Spleen (tissue), 7 donors: ENCODE data around the gene PMM2.
A peak's percentile ranks its signal among the peaks of the same experiment; 100 is the strongest.

Source experiments
- CTCF ChIP-seq, 11 experiments: fragments of 200-600 bp in 7 of 11; fragments of 450-650 bp in 4 of 11; sonication (generic) in 4 of 11; IDR thresholded peaks in 8 of 11; conservative IDR thresholded peaks in 3 of 11; 1 replicate in 7 of 11; 2 replicates in 4 of 11; pipeline versions ENCODE4 v1.4.0 to v1.8.0; 2016 to 2021; ENCODE audit warnings: antibody characterized with exemption in 11 of 11, inconsistent platforms in 4 of 11, mild to moderate bottlenecking in 1 of 11
- POLR2A ChIP-seq, 3 donors: fragments of 450-650 bp; IDR thresholded peaks; one replicate each; pipeline ENCODE4 v1.5.1; 2017; ENCODE audit warnings: antibody characterized with exemption in 3 of 3, mild to moderate bottlenecking in 1 of 3
- POLR2AphosphoS5 ChIP-seq, 3 donors: sonication (generic); formaldehyde crosslinking; IDR thresholded peaks; one replicate each; pipeline ENCODE4 v1.5.1; 2017; ENCODE audit warnings: antibody characterized with exemption in 3 of 3
- donor health status: DM: no; HTN: no; CAD: no; lungs with moderate emphysema.
- donor health status: DM: no; HTN: no; CAD: no.
- donor health status: DM: no; HTN: no; CAD: no.

GRCh38 chr16:8848231-8848938 is 50.7 kb downstream of the PMM2 start:
- TF ChIP-seq CTCF (IDR thresholded peaks at IDR 0.05 in 8 of 11, conservative IDR thresholded peaks at IDR 0.05 in 3 of 11) (no peak), POLR2AphosphoS5 (IDR thresholded peaks at IDR 0.05) (peak in 1 of 3 donors; percentile 11), POLR2A (IDR thresholded peaks at IDR 0.05) (no peak)
